K562 (cell line): ENCODE results near the gene CD55. TPM values are rescaled to one million over a fixed set of nuclear protein-coding genes. Genes with fewer than 3 reads are reported as not detected.

Experiments
- CEBPB ChIP-seq: fragments of 450-650 bp; IDR thresholded peaks from 2 replicates; pipeline ENCODE4 v1.6.1; 2016; ENCODE audit warnings: missing genetic modification characterization, missing compliant biosample characterization
- FOXJ3 ChIP-seq: sonication (generic); formaldehyde crosslinking; IDR thresholded peaks from 2 replicates; pipeline ENCODE4 v1.4.0; 2020; ENCODE audit warnings: mild to moderate bottlenecking, missing genetic modification reagents
- HDAC8 ChIP-seq: fragments of 450-650 bp; IDR thresholded peaks from 2 replicates; pipeline ENCODE4 v1.6.1; 2016; ENCODE audit warnings: mild to moderate bottlenecking, missing genetic modification characterization, moderate library complexity, missing compliant biosample characterization
- KDM5B ChIP-seq: fragments of 200-600 bp; sonication (generic); IDR thresholded peaks from 2 replicates; pipeline ENCODE4 v1.6.1; 2012; ENCODE audit warnings: low read depth, mild to moderate bottlenecking, moderate library complexity, low read length, control low read depth, inconsistent platforms; ENCODE audit not compliant: insufficient replicate concordance
- NFXL1 ChIP-seq: fragments of 450-650 bp; formaldehyde crosslinking; IDR thresholded peaks from 2 replicates; pipeline ENCODE4 v1.4.0; 2021; ENCODE audit warnings: mild to moderate bottlenecking
- NUFIP1 ChIP-seq: fragments of 450-650 bp; IDR thresholded peaks from 2 replicates; pipeline ENCODE4 v1.6.1; 2018; ENCODE audit not compliant: partially characterized antibody
- PML ChIP-seq: IDR thresholded peaks from 2 replicates; pipeline ENCODE4 v1.6.1; 2012; ENCODE audit warnings: low read length, inconsistent platforms
- POLR2B ChIP-seq: fragments of 450-650 bp; IDR thresholded peaks from 2 replicates; pipeline ENCODE4 v1.6.1; 2018; ENCODE audit warnings: low read depth; ENCODE audit not compliant: partially characterized antibody
- SIN3B ChIP-seq: fragments of 450-650 bp; IDR thresholded peaks from 2 replicates; pipeline ENCODE4 v1.6.1; 2017; ENCODE audit warnings: low read depth, mild to moderate bottlenecking, moderate library complexity
- ZNF778 ChIP-seq: fragments of 450-650 bp; formaldehyde crosslinking; IDR thresholded peaks from 2 replicates; pipeline ENCODE4 v1.4.0; 2020; ENCODE audit warnings: mild to moderate bottlenecking, moderate library complexity
- polyA plus RNA-seq, 8 experiments: library from polyadenylated mRNA; depleted of rRNA in 4 of 8; stranded (reverse) in 5 of 8; unstranded in 3 of 8; fragments of >200 nt; fragmentation: Nextera tagmentation in 2 of 8; fragmentation: Illumina TruSeq in 1 of 8; extraction: Ambion mirVana in 2 of 8; extraction: Trizol in 1 of 8; gene quantifications; 2 replicates each; pipeline versions ENCODE4 v1.2.1 to v1.2.3, GENCODE V29; 2011 to 2014; ENCODE audit warnings: inconsistent platforms in 1 of 8, missing spikeins in 1 of 8
- total RNA-seq, 7 experiments: library from RNA; depleted of rRNA in 6 of 7; stranded (reverse); fragments of >200 nt in 6 of 7; fragmentation: Illumina TruSeq in 2 of 7; extraction: Trizol in 2 of 7; gene quantifications; 2 replicates each; pipeline versions ENCODE4 v1.2.1 to v1.2.3, GENCODE V29; 2011 to 2021; ENCODE audit warnings: low replicate concordance in 1 of 7
- TF ChIP-seq, protein P1 (sequence below): fragments of 200-800 bp; sonication (Bioruptor generic); IDR thresholded peaks from 2 replicates; pipeline ENCODE4 v1.6.1; 2017; ENCODE audit warnings: missing genetic modification characterization, missing compliant biosample characterization
- TF ChIP-seq, protein P2 (sequence below), 2 experiments: fragments of 450-650 bp; IDR thresholded peaks; 2 replicates each; pipeline ENCODE4 v1.6.1; 2018; ENCODE audit warnings: mild to moderate bottlenecking in 2 of 2, low read depth in 1 of 2; ENCODE audit not compliant: partially characterized antibody in 2 of 2
- TF ChIP-seq, protein P3 (sequence below): fragments of 150-350 bp; conservative IDR thresholded peaks from 2 replicates; pipeline ENCODE4 v1.6.1; 2014; ENCODE audit warnings: low read length
- TF ChIP-seq, protein P4 (sequence below): fragments of 250-450 bp; sonication (Bioruptor Pico); IDR thresholded peaks from 2 replicates; pipeline ENCODE4 v1.5.0; 2021

CD55 gene
- total and polyA plus RNA-seq, 9 of the 15 experiments (the other 6 are each of a cell fraction or from before 2014, with no cell fraction given) = 17.7 to 150 (median 97.0) TPM

DNA sequence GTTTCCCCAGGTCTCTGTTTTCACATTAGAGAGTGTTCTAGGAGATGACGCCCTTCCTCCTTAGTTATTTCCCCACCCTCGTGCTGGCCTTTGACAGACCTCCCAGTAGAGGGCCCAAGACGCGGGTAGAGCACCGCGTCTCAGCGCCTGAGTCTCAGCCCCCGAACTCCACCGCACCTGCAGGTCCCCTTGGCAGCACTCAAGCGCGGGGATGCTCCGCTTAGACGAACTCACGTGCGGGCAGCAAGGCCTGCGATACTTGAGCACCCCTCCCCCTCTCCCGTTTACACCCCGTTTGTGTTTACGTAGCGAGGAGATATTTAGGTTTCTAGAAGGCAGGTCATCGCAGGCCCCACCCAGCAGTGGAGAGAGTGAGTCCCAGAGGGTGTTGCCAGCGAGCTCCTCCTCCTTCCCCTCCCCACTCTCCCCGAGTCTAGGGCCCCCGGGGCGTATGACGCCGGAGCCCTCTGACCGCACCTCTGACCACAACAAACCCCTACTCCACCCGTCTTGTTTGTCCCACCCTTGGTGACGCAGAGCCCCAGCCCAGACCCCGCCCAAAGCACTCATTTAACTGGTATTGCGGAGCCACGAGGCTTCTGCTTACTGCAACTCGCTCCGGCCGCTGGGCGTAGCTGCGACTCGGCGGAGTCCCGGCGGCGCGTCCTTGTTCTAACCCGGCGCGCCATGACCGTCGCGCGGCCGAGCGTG is at the start of gene CD55 (continued):
- peak; percentile 95 for TF ChIP-seq KDM5B
- TF ChIP-seq NUFIP1 = no peak
- no peak for TF ChIP-seq ZNF778 (CRISPR knock-in tag)
- no peak for TF ChIP-seq SIN3B
- TF ChIP-seq NFXL1 (CRISPR knock-in tag) = no peak
- TF ChIP-seq, protein P1, sequence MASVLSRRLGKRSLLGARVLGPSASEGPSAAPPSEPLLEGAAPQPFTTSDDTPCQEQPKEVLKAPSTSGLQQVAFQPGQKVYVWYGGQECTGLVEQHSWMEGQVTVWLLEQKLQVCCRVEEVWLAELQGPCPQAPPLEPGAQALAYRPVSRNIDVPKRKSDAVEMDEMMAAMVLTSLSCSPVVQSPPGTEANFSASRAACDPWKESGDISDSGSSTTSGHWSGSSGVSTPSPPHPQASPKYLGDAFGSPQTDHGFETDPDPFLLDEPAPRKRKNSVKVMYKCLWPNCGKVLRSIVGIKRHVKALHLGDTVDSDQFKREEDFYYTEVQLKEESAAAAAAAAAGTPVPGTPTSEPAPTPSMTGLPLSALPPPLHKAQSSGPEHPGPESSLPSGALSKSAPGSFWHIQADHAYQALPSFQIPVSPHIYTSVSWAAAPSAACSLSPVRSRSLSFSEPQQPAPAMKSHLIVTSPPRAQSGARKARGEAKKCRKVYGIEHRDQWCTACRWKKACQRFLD (CRISPR knock-in tag) = peak; percentile 86; the same call in 1 of the 2 replicates
- TF ChIP-seq HDAC8 (tag) = peak; percentile 25; the same call in 1 of the 2 replicates
- TF ChIP-seq, protein P2, sequence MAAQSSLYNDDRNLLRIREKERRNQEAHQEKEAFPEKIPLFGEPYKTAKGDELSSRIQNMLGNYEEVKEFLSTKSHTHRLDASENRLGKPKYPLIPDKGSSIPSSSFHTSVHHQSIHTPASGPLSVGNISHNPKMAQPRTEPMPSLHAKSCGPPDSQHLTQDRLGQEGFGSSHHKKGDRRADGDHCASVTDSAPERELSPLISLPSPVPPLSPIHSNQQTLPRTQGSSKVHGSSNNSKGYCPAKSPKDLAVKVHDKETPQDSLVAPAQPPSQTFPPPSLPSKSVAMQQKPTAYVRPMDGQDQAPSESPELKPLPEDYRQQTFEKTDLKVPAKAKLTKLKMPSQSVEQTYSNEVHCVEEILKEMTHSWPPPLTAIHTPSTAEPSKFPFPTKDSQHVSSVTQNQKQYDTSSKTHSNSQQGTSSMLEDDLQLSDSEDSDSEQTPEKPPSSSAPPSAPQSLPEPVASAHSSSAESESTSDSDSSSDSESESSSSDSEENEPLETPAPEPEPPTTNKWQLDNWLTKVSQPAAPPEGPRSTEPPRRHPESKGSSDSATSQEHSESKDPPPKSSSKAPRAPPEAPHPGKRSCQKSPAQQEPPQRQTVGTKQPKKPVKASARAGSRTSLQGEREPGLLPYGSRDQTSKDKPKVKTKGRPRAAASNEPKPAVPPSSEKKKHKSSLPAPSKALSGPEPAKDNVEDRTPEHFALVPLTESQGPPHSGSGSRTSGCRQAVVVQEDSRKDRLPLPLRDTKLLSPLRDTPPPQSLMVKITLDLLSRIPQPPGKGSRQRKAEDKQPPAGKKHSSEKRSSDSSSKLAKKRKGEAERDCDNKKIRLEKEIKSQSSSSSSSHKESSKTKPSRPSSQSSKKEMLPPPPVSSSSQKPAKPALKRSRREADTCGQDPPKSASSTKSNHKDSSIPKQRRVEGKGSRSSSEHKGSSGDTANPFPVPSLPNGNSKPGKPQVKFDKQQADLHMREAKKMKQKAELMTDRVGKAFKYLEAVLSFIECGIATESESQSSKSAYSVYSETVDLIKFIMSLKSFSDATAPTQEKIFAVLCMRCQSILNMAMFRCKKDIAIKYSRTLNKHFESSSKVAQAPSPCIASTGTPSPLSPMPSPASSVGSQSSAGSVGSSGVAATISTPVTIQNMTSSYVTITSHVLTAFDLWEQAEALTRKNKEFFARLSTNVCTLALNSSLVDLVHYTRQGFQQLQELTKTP (IDR thresholded peaks at IDR 0.05; ENCODE audit: low read depth in 1 of 2, partially characterized antibody in 2 of 2) = peak; percentile 42 to 78
- TF ChIP-seq PML = peak; percentile 78
- no peak; the same call in 1 of the 2 replicates for TF ChIP-seq FOXJ3 (CRISPR knock-in tag)
- TF ChIP-seq, protein P3, sequence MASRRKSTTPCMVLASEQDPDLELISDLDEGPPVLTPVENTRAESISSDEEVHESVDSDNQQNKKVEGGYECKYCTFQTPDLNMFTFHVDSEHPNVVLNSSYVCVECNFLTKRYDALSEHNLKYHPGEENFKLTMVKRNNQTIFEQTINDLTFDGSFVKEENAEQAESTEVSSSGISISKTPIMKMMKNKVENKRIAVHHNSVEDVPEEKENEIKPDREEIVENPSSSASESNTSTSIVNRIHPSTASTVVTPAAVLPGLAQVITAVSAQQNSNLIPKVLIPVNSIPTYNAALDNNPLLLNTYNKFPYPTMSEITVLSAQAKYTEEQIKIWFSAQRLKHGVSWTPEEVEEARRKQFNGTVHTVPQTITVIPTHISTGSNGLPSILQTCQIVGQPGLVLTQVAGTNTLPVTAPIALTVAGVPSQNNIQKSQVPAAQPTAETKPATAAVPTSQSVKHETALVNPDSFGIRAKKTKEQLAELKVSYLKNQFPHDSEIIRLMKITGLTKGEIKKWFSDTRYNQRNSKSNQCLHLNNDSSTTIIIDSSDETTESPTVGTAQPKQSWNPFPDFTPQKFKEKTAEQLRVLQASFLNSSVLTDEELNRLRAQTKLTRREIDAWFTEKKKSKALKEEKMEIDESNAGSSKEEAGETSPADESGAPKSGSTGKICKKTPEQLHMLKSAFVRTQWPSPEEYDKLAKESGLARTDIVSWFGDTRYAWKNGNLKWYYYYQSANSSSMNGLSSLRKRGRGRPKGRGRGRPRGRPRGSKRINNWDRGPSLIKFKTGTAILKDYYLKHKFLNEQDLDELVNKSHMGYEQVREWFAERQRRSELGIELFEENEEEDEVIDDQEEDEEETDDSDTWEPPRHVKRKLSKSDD = no peak
- peak; percentile 78 for TF ChIP-seq CEBPB (tag)
- TF ChIP-seq, protein P4, sequence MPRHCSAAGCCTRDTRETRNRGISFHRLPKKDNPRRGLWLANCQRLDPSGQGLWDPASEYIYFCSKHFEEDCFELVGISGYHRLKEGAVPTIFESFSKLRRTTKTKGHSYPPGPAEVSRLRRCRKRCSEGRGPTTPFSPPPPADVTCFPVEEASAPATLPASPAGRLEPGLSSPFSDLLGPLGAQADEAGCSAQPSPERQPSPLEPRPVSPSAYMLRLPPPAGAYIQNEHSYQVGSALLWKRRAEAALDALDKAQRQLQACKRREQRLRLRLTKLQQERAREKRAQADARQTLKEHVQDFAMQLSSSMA (CRISPR knock-in tag) = no peak
- TF ChIP-seq POLR2B = peak; percentile 90
